Epithelial cell of prostate (primary cell): ENCODE results near the gene EVI5L.
"Not testable (repeated sequence)": the region's sequence is repeated elsewhere in the genome, so short reads cannot be mapped to it uniquely, and the experiment has no call there.

Experiments
- DNase-seq: peaks from one replicate; pipeline ENCODE4 v3.0.0-alpha.2; 2011; ENCODE audit warnings: low read depth, low spot score
- H3K27ac ChIP-seq: fragments of 450-650 bp; 2 replicates; pipeline ENCODE4 v1.5.1; 2017; ENCODE audit warnings: mild to moderate bottlenecking

Gene EVI5L

DNA sequence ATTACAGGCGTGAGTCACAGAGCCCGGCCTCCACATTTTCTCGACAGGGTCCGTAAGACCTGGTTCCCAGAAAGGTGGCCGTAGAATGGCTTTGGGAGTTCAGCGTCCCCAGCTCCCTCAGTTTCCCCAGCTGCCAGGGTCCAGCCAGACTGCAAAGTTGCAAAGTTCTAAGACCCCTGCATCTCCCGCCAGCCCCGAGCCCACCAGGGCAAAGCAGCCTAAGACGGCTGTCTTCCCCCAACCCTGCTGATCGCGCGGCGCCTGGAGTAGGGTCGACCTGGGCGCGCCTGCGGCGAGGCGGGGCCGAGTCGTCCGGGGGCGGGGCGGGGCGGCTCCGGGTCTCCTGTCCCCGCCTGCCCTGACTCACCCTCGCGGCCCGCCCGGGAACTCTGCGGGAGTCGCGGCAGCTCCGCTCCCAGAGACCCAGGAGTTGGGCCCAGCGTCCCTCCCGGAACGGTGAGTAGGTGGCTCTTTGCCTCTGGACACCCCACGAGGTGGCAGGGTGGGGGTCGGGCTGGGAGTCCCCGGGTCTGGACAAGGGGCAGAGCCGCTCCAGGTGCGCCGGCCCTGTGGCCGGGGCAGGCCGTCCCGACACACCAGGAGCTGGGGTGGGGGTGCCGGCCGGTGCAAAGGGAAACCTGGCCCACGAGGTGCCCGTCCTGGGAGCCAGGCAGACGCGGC lies 58.3 kb downstream of the EVI5L start, which contains the start of gene LRRC8E:
TSS of gene LRRC8E (plus strand) at position 366 of the 681 bp plus-strand sequence. CDS start 7,094 bp downstream, outside the sequence.
- DNase-seq = no peak
- no peak within 1 kb of the TSS for H3K27ac ChIP-seq

DNA sequence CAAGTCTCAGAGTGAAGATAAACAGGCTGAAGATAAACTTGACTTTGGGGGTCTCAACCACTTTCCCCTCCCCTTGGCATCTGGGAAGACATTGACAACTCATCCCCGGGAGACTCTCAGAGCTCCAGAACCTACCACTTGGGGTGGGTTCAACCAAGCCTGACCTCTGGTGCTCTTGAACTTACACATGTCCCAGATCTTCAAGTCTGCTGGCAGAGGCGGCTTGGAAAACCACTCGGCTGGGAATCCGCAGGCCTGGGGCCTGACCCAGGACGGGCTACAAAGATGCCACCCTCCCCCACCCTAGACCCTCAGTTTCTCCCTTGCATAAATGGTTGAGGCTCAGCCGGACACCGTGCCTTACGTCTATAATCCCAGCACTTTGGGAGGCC lies 58.8 kb downstream of the EVI5L start:
- H3K27ac ChIP-seq = no peak overlapping the region
- no peak for DNase-seq

DNA sequence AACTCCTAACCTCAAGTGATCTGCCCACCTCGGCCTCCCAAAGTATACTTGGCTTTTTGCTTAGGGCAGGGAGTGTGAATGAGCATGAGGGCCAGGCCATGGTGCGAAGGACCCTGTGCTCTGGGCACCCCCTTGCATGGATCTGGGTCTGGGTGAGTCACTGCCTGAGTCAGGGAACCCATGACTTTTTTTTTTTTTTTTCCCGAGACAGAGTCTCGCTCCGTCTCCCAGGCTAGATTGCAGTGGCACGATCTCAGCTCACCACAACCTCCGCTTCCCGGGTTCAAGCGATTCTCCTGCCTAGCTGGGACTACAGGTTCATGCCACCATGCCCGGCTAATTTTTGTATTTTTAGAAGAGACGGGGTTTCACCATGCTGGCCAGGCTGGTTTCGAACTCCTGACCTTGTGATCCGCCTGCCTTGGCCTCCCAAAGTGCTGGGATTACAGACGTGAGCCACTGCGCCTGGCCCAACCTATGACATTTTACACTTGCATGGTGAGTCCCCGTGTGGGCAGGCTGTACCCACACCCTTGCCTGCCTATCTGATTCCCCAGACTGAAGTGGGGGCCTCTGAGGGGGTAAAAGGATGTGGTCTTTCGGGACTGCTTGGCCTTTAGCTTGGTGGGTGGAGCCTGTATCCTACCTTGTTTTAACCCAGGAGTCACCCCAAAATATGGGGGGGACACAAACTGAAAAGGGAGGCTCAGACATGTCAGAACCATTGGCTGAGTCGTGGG lies 63.5 kb downstream of the EVI5L start:
- H3K27ac ChIP-seq, DNase-seq: not testable (repeated sequence)

DNA sequence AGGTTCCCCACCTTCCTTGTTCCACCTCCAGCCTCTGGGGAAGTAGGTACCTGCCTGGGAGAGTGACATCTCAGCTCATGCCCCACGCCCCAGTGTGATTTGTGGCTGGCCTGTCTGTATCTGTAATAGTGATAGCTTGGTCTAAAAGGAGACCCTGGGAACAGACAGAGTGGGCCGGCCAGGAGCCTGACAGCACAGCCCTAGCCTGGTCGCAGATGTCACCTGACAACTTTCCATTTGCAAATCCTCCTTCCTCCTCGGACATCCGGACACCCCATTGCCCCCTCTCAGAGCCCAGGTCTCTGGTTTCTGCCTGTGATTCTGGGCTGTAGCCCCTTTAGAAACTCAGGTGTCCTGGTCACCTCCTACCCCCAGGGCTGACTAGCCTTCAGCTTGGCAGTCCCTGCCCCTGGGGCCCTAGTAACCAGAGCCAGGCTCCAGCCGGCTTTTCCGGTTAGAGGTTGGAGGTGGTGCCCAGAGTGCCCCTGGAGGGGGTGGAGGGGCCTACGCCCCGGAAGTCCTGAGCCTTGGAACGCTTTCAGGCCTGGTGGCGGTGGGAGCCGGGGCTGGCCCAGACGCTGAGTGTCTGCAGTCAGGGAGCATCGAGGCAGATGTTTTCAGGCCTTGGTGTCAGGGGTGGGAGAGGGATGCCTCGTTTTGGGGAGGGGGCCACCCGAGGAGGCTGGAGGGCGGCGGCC lies 64.7 kb downstream of the EVI5L start:
- no peak for DNase-seq

DNA sequence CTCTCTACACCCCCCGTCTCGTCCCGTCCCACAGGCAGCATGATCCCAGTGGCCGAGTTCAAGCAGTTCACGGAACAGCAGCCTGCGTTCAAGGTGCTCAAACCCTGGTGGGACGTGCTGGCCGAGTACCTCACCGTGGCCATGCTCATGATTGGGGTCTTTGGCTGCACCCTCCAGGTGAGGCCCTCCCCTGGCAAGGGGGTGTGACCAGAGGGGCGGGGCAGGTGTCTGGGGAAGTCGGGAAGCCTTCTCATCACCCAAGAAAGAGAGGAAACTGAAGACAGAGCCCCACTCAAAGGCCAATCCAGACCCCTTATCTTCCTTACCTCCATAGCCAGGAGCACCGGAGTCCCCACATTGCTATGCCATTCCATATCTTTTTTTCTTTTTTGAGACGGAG lies 65.5 kb downstream of the EVI5L start:
- DNase-seq = no peak
- no peak overlapping the region for H3K27ac ChIP-seq

More for the DNA sequence above, 64.7 kb downstream of the EVI5L start:
- H3K27ac ChIP-seq = peak overlapping the region; percentile 48

DNA sequence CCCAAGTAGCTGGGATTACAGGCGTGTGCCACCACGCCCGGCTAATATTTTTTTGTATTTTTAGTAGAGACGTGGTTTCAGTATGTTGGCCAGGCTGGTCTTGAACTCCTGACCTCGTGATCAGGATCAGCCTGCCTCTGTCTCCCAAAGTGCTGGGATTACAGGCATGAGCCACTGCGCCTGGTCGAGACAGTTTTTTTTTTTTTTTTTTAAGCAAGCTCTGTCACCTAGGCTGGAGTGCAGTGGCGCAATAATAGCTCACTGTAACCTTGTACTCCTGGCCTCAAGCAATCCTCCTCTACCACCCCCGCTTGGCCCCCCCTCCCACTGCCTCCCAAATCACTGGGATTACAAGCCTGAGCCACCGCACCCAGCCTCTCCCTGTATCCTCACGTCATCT lies 67.3 kb downstream of the EVI5L start:
- no peak overlapping the region for H3K27ac ChIP-seq
- no peak for DNase-seq

DNA sequence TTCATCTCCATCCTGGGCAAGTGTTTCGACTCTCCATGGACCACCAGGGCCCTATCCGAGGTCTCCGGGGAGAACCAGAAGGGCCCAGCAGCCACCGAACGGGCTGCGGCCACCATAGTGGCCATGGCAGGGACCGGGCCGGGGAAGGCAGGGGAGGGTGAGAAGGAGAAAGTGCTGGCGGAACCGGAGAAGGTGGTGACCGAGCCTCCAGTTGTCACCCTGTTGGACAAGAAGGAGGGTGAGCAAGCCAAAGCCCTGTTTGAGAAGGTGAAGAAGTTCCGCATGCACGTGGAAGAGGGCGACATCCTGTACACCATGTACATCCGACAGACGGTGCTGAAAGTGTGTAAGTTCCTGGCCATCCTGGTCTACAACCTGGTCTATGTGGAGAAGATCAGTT lies 68.9 kb downstream of the EVI5L start:
- no peak for DNase-seq

DNA sequence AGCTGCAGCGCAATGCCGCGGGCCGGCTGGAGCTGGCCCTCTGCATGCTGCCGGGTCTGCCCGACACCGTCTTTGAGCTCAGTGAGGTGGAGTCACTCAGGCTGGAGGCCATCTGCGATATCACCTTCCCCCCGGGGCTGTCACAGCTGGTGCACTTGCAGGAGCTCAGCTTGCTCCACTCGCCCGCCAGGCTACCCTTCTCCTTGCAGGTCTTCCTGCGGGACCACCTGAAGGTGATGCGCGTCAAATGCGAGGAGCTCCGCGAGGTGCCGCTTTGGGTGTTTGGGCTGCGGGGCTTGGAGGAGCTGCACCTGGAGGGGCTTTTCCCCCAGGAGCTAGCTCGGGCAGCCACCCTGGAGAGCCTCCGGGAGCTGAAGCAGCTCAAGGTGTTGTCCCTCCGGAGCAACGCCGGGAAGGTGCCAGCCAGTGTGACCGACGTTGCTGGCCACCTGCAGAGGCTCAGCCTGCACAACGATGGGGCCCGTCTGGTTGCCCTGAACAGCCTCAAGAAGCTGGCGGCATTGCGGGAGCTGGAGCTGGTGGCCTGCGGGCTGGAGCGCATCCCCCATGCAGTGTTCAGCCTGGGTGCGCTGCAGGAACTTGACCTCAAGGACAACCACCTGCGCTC lies 69.8 kb downstream of the EVI5L start:
- DNase-seq = no peak
- peak overlapping the region; percentile 81 for H3K27ac ChIP-seq

More for the DNA sequence above, 68.9 kb downstream of the EVI5L start:
- H3K27ac ChIP-seq = no peak overlapping the region

DNA sequence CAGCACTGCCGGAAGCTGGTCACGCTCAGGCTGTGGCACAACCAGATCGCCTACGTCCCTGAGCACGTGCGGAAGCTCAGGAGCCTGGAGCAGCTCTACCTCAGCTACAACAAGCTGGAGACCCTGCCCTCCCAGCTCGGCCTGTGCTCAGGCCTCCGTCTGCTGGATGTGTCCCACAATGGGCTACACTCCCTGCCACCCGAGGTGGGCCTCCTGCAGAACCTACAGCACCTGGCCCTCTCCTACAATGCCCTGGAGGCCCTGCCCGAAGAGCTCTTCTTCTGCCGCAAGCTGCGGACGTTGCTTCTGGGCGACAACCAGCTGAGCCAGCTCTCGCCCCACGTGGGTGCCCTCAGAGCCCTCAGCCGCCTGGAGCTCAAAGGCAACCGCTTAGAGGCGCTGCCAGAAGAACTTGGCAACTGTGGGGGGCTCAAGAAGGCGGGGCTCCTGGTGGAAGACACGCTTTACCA lies 70.4 kb downstream of the EVI5L start:
- DNase-seq = no peak
- peak overlapping the region; percentile 81 for H3K27ac ChIP-seq

DNA sequence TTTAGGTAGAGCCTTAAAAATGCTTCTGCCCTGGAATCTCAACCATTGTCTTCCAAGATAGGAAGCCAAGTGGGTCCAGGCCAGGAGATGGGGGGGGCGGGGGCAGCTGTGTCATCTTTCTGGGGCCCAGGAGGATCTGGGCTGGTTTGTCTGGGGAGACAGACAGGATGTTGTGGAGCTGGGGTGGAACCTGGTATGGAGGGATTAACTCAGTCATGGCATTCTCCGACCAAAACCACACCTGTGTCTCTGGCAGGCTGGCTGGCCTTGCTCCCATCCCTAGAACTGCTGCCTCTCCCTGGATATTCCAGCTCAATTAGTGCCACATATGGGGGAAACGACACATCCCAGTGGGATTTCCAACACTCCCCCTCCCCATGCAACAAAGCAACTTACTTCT lies 70.9 kb downstream of the EVI5L start:
- H3K27ac ChIP-seq = peak overlapping the region; percentile 81

DNA sequence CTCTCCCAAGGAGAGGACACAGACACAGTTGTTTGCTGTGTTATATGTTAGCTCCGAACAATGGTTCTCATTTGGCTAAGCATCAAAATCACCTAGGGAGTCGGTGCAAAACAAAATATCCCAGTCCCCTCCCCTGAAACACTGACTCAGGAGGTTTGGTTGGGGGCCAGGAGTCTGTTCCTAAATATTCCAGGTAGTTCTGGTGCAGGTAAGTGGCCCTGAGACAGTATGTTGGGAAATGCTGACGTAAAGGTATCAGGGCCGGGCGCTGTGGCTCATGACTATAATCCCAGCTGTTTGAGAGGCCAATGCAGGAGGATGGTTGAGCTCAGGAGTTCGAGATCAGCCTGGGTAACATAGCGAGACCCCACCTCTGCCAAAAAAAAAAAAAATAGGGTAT lies 71.3 kb downstream of the EVI5L start:
- DNase-seq = no peak
- peak overlapping the region; percentile 81 for H3K27ac ChIP-seq

More for the DNA sequence above, 70.9 kb downstream of the EVI5L start:
- no peak for DNase-seq

DNA sequence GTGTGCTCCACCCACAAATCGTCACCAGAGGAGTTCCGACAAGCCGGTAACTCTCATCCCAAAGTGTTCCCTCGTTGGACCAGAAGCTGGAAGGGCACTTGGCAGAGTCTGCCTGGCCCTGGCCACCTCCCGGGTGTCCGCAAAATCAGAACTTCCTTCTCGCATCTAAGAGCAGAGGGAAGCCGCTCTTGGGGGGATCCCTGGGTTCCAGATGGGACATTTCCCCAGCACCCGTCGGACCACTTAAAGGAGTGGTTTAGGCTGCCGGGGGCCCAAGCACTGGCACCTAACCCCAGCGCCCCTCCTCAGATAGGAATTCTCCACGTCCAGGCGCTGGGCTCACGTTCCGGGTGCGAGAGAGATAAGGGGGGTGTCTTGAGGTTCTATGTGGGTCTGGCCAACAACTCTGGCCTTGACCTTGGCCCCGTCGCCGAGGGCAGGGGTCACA lies 72.8 kb downstream of the EVI5L start:
- DNase-seq = no peak
- peak overlapping the region; percentile 81 for H3K27ac ChIP-seq

DNA sequence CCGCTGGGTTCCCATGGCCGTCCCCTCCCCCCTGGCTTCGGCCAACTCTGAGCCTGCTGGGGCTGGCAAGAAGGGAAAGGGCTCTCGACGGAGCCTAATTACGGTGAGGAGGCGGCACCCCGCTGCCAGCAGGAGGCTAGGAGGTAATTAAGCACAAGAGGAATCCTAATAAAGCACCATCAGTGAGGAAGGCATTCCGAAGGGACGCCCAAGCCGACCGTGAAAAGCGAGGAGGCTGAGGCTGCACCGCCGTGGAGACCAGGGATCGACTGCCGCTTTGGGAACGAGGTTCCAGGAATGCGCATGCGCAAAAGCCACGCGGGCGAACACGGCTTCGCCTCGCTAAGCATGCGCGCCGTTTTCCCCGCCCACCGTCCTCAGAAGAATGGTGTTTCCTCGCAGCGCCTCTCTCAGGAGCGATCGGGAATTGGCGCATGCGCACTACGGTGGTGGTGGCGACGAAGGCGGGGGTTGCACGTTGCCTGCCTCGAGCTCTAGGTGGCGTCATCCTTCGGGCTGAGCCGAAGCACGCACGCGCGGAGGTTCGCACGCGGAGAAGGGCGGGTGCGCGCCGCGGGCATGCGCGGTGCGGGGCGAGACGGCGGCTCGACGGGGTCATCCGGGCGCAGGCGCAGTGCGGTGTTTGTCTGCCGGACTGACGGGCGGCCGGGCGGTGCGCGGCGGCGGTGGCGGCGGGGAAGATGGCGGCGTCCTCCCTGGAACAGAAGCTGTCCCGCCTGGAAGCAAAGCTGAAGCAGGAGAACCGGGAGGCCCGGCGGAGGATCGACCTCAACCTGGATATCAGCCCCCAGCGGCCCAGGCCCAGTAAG lies 73.4 kb downstream of the EVI5L start, which contains the start of gene MAP2K7:
TSS of gene MAP2K7 (plus strand) at position 634 of the 830 bp plus-strand sequence. CDS start at position 702, 68 bp downstream.
- H3K27ac ChIP-seq = peak within 1 kb of the TSS; percentile 81
- peak; percentile 89 for DNase-seq

DNA sequence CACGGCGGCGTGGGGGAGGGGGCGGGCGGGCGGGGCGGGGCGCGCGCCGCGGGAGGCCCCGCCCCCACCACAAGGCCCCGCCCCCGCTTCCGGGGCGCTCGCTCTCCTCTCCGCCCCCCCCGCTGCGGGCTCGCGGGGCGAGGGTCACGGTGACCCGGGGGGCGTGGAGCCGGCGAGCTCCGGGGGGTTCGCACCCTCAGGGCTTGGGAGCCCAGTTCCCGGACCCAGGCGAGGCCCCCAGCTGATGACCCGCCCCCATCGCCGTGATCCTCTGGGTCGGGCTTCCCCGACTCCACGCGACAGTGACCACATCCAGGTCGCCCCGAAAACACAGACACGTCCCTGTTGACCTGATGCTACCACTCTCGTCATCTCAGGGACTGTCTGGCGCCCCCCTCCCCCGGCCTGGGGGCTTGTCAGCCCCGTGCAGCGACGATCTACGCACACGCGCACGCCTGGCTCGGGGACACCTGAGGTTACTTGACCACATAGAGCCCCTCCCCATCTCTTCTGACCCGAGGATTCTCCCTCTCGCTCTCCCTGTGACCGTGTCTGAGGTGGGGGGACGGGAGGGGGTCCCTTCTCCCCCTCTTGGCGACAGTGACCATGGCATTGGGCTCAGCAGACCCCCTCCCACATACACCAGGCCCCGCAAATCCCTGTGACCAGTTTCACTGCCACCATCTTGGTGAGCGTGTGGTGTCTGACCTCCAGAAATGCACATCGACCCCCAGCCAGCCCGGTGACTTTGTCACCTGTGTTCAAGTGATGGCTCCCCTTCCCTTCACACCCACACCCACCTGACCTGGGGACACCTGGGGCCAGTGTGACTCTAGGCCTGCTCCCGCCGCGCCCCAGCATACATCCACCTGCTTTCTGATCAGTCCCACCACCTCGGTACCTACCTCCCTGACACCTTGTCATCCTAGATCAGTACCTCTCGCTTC lies 74.3 kb downstream of the EVI5L start:
- peak overlapping the region; percentile 81 for H3K27ac ChIP-seq
- no peak for DNase-seq

DNA sequence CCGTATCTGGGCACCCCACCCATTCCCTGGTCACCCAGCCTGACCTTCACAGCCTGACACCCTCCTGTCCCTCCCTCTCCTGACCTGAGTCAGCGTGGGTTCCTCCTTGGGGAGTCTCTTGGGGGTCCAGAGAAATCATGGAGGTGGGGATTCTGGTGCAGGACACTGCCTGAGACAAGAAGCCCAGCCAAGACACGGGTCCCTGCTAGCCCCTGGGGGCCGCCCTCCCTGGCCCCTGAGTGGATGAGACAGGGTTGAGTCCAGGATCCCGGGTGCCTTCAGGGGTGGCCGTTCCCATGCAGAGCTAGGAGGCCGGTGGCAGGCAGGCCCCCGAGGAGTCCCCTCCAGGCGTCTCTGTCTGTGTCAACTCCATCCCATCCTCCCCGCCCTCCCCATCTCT lies 75.2 kb downstream of the EVI5L start:
- H3K27ac ChIP-seq = no peak overlapping the region
- DNase-seq = no peak

DNA sequence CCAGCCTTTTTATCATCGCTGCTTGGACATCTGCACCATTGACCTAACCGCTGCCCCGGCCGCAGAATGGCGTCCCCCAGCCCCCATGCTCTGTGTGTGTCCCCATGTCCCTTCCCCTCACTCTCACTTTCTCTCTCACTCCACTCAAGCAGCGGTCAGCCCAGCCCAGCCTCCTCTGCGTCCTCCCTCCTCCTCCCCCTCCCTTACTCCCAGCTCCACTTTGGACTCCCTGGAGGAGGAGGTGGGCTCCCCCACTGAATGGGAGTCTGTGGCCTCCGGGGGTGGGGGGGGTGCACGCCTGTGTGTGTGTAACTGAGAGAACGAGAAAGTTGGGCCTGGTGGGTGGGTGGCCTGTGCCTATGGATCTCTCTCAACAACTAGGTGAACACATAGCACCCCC lies 75.8 kb downstream of the EVI5L start:
- DNase-seq = no peak
- H3K27ac ChIP-seq = no peak overlapping the region

DNA sequence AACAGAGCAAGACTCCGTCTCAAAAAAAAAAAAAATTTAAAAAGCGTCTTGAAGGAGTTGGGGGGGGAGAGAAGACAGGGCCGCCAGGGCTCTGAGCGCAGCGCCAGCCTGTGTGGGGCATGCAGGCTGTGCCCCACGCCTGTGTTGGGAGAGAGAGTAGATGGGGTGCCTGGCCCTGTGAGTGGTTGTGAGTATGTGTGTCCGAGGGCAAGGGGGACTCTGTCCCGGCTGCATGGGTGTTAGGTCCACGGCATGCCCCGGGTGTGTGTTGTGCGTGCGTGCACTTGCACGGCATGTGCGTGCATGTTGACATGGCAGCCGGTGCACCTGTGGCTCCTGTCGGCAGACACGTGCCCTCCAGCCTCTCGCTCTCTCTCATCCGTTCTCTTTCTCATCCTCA lies 77.1 kb downstream of the EVI5L start:
- no peak overlapping the region for H3K27ac ChIP-seq
- DNase-seq = no peak

DNA sequence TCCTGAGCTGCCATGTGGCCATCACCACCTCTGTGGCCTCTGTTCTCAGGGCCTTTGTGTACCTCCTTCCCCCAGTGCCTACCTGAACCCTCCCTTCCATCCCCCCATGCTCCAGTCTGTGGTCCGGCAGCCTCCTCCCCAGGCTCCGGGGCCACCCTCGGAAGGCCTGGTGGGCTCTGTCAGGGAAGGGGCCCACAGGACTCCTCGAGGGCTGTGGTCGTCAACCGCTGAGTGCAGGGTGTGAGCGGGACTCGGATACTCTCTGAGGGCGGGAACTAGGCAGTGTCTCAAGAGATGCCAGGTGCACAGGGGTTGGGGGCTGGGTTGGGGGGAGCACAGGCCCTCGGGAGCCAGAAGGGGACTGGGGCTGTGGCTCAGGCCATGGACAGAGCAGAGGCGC lies 77.5 kb downstream of the EVI5L start:
- H3K27ac ChIP-seq = no peak overlapping the region
- no peak for DNase-seq
